Osteoblast (primary cell): ENCODE results near the gene AFF3. TPM values are rescaled to one million over a fixed set of nuclear protein-coding genes. Genes with fewer than 3 reads are reported as not detected.

Source experiments
- DNase-seq: peaks from one replicate; pipeline ENCODE4 v3.0.0; 2011; ENCODE audit warnings: low spot score, mixed read lengths; ENCODE audit not compliant: insufficient read length; ENCODE audit errors: missing footprints
- H2AFZ ChIP-seq: 2 replicates; pipeline ENCODE4 v1.6.0; 2011; ENCODE audit warnings: mild to moderate bottlenecking, low read length
- H3K27ac ChIP-seq: 2 replicates; pipeline ENCODE4 v1.5.1; 2011; ENCODE audit warnings: mild to moderate bottlenecking, low read depth, low read length, moderate library complexity
- H3K27me3 ChIP-seq: 2 replicates; pipeline ENCODE4 v1.6.0; 2012; ENCODE audit warnings: mild to moderate bottlenecking, control low read depth, inconsistent platforms, low read length, moderate library complexity; ENCODE audit not compliant: insufficient read depth
- H3K36me3 ChIP-seq: 2 replicates; pipeline ENCODE4 v1.5.1; 2011; ENCODE audit warnings: mild to moderate bottlenecking, low read length, control low read depth, moderate library complexity; ENCODE audit not compliant: insufficient read depth
- H3K4me1 ChIP-seq: 2 replicates; pipeline ENCODE4 v1.5.1; 2011; ENCODE audit warnings: mild to moderate bottlenecking, low read length, control low read depth, moderate library complexity; ENCODE audit not compliant: insufficient read depth
- H3K4me2 ChIP-seq: 2 replicates; pipeline ENCODE4 v1.6.0; 2011; ENCODE audit warnings: mild to moderate bottlenecking, low read length; ENCODE audit not compliant: insufficient read depth
- H3K4me3 ChIP-seq: fragments of 200-600 bp; sonication (generic); 3 replicates; pipeline ENCODE4 v1.5.1; 2012; ENCODE audit warnings: mild to moderate bottlenecking, low read length, inconsistent platforms; ENCODE audit not compliant: insufficient read depth
- H3K79me2 ChIP-seq: 2 replicates; pipeline ENCODE4 v1.6.0; 2012; ENCODE audit warnings: mild to moderate bottlenecking, low read length, control low read depth, inconsistent platforms; ENCODE audit not compliant: insufficient read depth
- H3K9me3 ChIP-seq: 2 replicates; pipeline ENCODE4 v1.5.1; 2011; ENCODE audit warnings: low read depth, low read length, control low read depth
- H4K20me1 ChIP-seq: 2 replicates; pipeline ENCODE4 v1.6.0; 2012; ENCODE audit warnings: mild to moderate bottlenecking, low read length, control low read depth; ENCODE audit not compliant: insufficient read depth
- CTCF ChIP-seq: IDR thresholded peaks from 2 replicates; pipeline ENCODE4 v1.5.1; 2011; ENCODE audit warnings: mild to moderate bottlenecking, low read depth, low read length, moderate library complexity; ENCODE audit errors: extremely low read depth
- total RNA-seq: library from RNA; depleted of rRNA; stranded (reverse); fragments of >200 nt; gene quantifications from 2 replicates; pipeline ENCODE4 v1.2.3, GENCODE V29; 2012

AFF3 gene
- total RNA-seq, 1 donor: 4.3 TPM

GRCh38 chr2:100041385-100041784, 101.0 kb downstream of the AFF3 start:
- peaks cover 4% of the 10 kb centered on the region for H3K36me3 ChIP-seq

GRCh38 chr2:100040906-100041305, 101.5 kb downstream of the AFF3 start:
- no peak for DNase-seq
- peaks cover 5% of the 10 kb centered on the region for H3K27me3 ChIP-seq
- TF ChIP-seq CTCF: no peak
- no peak overlapping the region for H2AFZ ChIP-seq
- H3K4me3 ChIP-seq: no peak overlapping the region
- no peaks in the 10 kb centered on the region for H3K79me2 ChIP-seq
- no peak overlapping the region for H3K4me2 ChIP-seq
- H3K9me3 ChIP-seq: no peaks in the 10 kb centered on the region
- no peak overlapping the region for H3K27ac ChIP-seq
- no peaks in the 10 kb centered on the region for H3K4me1 ChIP-seq
- H4K20me1 ChIP-seq: no peaks in the 10 kb centered on the region
- H3K36me3 ChIP-seq: no peaks in the 10 kb centered on the region

More at GRCh38 chr2:100041385-100041784, 101.0 kb downstream of the AFF3 start:
- Histone ChIP-seq H3K27ac (no peak overlapping the region), H3K4me2 (no peak overlapping the region), H3K9me3 (no peaks in the 10 kb centered on the region), H3K4me1 (no peaks in the 10 kb centered on the region), H3K27me3 (peaks cover 9% of the 10 kb centered on the region), H3K79me2 (no peaks in the 10 kb centered on the region), H3K4me3 (no peak overlapping the region), H2AFZ (no peak overlapping the region), H4K20me1 (no peaks in the 10 kb centered on the region)
- no peak for DNase-seq
- no peak for TF ChIP-seq CTCF

- Histone ChIP-seq H3K79me2 (no peaks in the 10 kb centered on the region), H3K4me3 (no peak overlapping the region), H2AFZ (no peak overlapping the region), H3K9me3 (no peaks in the 10 kb centered on the region), H4K20me1 (no peaks in the 10 kb centered on the region), H3K4me1 (no peaks in the 10 kb centered on the region), H3K27ac (no peak overlapping the region), H3K4me2 (no peak overlapping the region), H3K27me3 (peaks cover 3% of the 10 kb centered on the region), H3K36me3 (no peaks in the 10 kb centered on the region)
- no peak for DNase-seq
- no peak for TF ChIP-seq CTCF
Observed at GRCh38 chr2:100039291-100039980, 103.0 kb downstream of the AFF3 start.

GRCh38 chr2:100038011-100038410, 104.4 kb downstream of the AFF3 start:
- DNase-seq: no peak
- Histone ChIP-seq H3K27ac (no peak overlapping the region), H2AFZ (no peak overlapping the region), H3K4me2 (no peak overlapping the region), H3K9me3 (no peaks in the 10 kb centered on the region), H4K20me1 (no peaks in the 10 kb centered on the region), H3K4me3 (no peak overlapping the region), H3K4me1 (no peaks in the 10 kb centered on the region), H3K36me3 (no peaks in the 10 kb centered on the region), H3K79me2 (no peaks in the 10 kb centered on the region), H3K27me3 (no peaks in the 10 kb centered on the region)
- no peak for TF ChIP-seq CTCF
